Astrocyte of the hippocampus (primary cell): ENCODE measurements around the gene ZNF785.
"Not testable (repeated sequence)": the region's sequence is repeated elsewhere in the genome, so short reads cannot be mapped to it uniquely, and the experiment has no call there.

Experiments
- DNase-seq: peaks from one replicate; pipeline ENCODE4 v3.0.0; 2011; ENCODE audit warnings: low read depth, low spot score

ZNF785 gene

GRCh38 chr16:30602616-30603277 is 17.2 kb upstream of the ZNF785 start:
- DNase-seq: no peak

- no peak for DNase-seq
Observed at GRCh38 chr16:30601966-30602365, 16.5 kb upstream of the ZNF785 start.

- DNase-seq: no peak
Observed at GRCh38 chr16:30600929-30601328, 15.4 kb upstream of the ZNF785 start.

- no peak for DNase-seq
Observed at GRCh38 chr16:30600215-30600614, 14.7 kb upstream of the ZNF785 start.

GRCh38 chr16:30592871-30593270 is 7.4 kb upstream of the ZNF785 start:
- no peak for DNase-seq

- DNase-seq: not testable (repeated sequence)
Observed at GRCh38 chr16:30590869-30591268, 5.4 kb upstream of the ZNF785 start.

GRCh38 chr16:30589582-30589981 is 4.1 kb upstream of the ZNF785 start:
- not testable (repeated sequence) for DNase-seq

GRCh38 chr16:30588651-30589050 is 3.2 kb upstream of the ZNF785 start:
- no peak for DNase-seq

GRCh38 chr16:30585022-30585399 is 486 bp downstream of the ZNF785 start:
- no peak for DNase-seq

- no peak for DNase-seq
Observed at GRCh38 chr16:30582611-30583340, 2.7 kb downstream of the ZNF785 start.

GRCh38 chr16:30581457-30581856 is 4.0 kb downstream of the ZNF785 start:
- no peak for DNase-seq

GRCh38 chr16:30574678-30575077 is 10.8 kb downstream of the ZNF785 start:
- DNase-seq: no peak

GRCh38 chr16:30571445-30572322 is 13.8 kb downstream of the ZNF785 start, which contains the start of gene ZNF688:
TSS of gene ZNF688 (minus strand) at chr16:30571714. CDS start at chr16:30571629, 85 bp downstream.
- DNase-seq: peak; percentile 97

- DNase-seq: peak; percentile 62
Observed at GRCh38 chr16:30570636-30571444, 14.7 kb downstream of the ZNF785 start.

- DNase-seq: no peak
Observed at GRCh38 chr16:30569746-30570635, 15.5 kb downstream of the ZNF785 start.

- DNase-seq: no peak
Observed at GRCh38 chr16:30569281-30569680, 16.2 kb downstream of the ZNF785 start.

- DNase-seq: no peak
Observed at GRCh38 chr16:30567991-30568638, 17.4 kb downstream of the ZNF785 start.

- peak; percentile 4 for DNase-seq
Observed at GRCh38 chr16:30567160-30567990, 18.1 kb downstream of the ZNF785 start.

- DNase-seq: no peak
Observed at GRCh38 chr16:30566531-30566930, 19.0 kb downstream of the ZNF785 start.
